ENCODE measurements around the gene PLCL2. TPM values are rescaled to one million over a fixed set of nuclear protein-coding genes. Genes with fewer than 3 reads are reported as not detected.

The PLCL2 gene
- total RNA-seq, 4 donors from 2014 or later = 1.4 to 4.5 (median 3.9) TPM

- no peak overlapping the region for H3K4me3 ChIP-seq (ENCODE audit: low read depth, poor library complexity, severe bottlenecking)
- 88 to 91% methylated on average over 3 of the region's 3 CpGs for WGBS, 2 donors
- intact Hi-C loops (cut with DNase I; ENCODE audit: low total_unique reads) = no loop called here
- TF ChIP-seq, protein P1, sequence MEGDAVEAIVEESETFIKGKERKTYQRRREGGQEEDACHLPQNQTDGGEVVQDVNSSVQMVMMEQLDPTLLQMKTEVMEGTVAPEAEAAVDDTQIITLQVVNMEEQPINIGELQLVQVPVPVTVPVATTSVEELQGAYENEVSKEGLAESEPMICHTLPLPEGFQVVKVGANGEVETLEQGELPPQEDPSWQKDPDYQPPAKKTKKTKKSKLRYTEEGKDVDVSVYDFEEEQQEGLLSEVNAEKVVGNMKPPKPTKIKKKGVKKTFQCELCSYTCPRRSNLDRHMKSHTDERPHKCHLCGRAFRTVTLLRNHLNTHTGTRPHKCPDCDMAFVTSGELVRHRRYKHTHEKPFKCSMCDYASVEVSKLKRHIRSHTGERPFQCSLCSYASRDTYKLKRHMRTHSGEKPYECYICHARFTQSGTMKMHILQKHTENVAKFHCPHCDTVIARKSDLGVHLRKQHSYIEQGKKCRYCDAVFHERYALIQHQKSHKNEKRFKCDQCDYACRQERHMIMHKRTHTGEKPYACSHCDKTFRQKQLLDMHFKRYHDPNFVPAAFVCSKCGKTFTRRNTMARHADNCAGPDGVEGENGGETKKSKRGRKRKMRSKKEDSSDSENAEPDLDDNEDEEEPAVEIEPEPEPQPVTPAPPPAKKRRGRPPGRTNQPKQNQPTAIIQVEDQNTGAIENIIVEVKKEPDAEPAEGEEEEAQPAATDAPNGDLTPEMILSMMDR (IDR thresholded peaks at IDR 0.05) = no peak
- TF ChIP-seq POLR2A (IDR thresholded peaks at IDR 0.05) = no peak
- DNase-seq (ENCODE audit: low spot score in 2 of 2) = no peak
These were observed 33.4 kb downstream of the PLCL2 start for GRCh38 chr3:16917980-16918682.

DNA sequence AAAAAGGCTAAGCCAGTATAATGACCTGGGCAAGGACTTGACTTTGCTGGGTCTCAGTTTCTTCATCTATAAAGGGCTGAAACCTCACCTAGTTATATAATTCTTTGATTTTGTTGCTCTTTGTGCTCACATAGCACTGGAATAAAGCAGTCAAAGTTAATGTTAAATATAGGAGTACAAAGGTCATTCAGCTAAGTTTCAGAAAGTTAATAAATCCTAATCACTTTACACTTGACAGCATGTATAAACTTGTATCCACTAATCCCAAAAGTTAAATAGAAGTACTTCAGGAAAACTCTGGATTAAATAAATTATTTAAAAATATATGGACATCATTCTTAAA lies 33.9 kb downstream of the PLCL2 start:
- DNase-seq (ENCODE audit: low spot score in 2 of 2) = no peak
- H3K4me3 ChIP-seq (ENCODE audit: low read depth, poor library complexity, severe bottlenecking) = no peak overlapping the region
- TF ChIP-seq, protein P1 (IDR thresholded peaks at IDR 0.05) = no peak
- TF ChIP-seq POLR2A (IDR thresholded peaks at IDR 0.05) = no peak
- intact Hi-C loops (cut with DNase I; ENCODE audit: low total_unique reads) = no loop called here

GRCh38 chr3:16923112-16923511 lies 38.4 kb downstream of the PLCL2 start:
- DNase-seq (ENCODE audit: low spot score in 2 of 2) = no peak
- no peak for TF ChIP-seq POLR2A (IDR thresholded peaks at IDR 0.05)
- TF ChIP-seq, protein P1 (IDR thresholded peaks at IDR 0.05) = no peak
- 89 to 98% methylated on average over 2 of the region's 2 CpGs for WGBS, 2 donors
- no peak overlapping the region for H3K4me3 ChIP-seq (ENCODE audit: low read depth, poor library complexity, severe bottlenecking)
- intact Hi-C loops (cut with DNase I; ENCODE audit: low total_unique reads) = no loop called here

DNA sequence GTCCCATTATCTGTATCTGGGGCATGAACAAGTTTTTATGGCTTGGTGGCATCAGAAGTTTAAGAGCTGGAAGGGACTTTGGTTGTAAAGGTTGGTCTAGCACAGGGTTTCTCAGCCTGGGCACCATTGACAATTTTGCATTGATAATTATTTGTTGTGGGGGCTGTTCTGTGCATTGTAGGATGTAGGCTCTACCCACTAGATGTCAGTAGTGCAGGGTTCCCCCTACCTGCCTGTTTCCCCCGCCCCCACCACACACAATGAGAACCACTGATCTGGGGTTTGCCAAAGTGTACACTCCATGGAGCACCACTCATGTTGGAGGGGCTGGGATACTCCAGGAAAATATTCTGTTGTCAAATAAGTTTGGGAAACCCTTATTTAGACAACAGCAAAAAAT lies 42.7 kb downstream of the PLCL2 start:
- intact Hi-C loops (cut with DNase I; ENCODE audit: low total_unique reads) = no loop called here
- TF ChIP-seq POLR2A (IDR thresholded peaks at IDR 0.05) = no peak
- TF ChIP-seq, protein P1 (IDR thresholded peaks at IDR 0.05) = no peak
- WGBS, 2 donors = 94% methylated on average over 1 of the region's 1 CpG
- no peak for DNase-seq (ENCODE audit: low spot score in 2 of 2)
- no peak overlapping the region for H3K4me3 ChIP-seq (ENCODE audit: low read depth, poor library complexity, severe bottlenecking)

GRCh38 chr3:16928386-16929132 lies 43.8 kb downstream of the PLCL2 start:
- WGBS, 2 donors = 55 to 59% methylated on average over 4 to 5 of the region's 8 CpGs
- no peak overlapping the region for H3K4me3 ChIP-seq (ENCODE audit: low read depth, poor library complexity, severe bottlenecking)
- no peak for TF ChIP-seq POLR2A (IDR thresholded peaks at IDR 0.05)
- TF ChIP-seq, protein P1 (IDR thresholded peaks at IDR 0.05) = no peak
- DNase-seq (ENCODE audit: low spot score in 2 of 2) = no peak
- intact Hi-C loops (cut with DNase I; ENCODE audit: low total_unique reads) = no loop called here
